AG08395 (cell line): ENCODE data around the gene DYNLT2.
A peak's percentile ranks its signal among the peaks of the same experiment; 100 is the strongest.
"Not testable (repeated sequence)": the region's sequence is repeated elsewhere in the genome, so short reads cannot be mapped to it uniquely, and the experiment has no call there.

Experiments used
- DNase-seq: peaks from one replicate; pipeline ENCODE4 v3.0.0; 2012; ENCODE audit warnings: mixed read lengths, low spot score

DYNLT2 gene

GRCh38 chr6:169701311-169701953, 49.9 kb downstream of the DYNLT2 start:
- peak; percentile 13 for DNase-seq

- DNase-seq: peak; percentile 35
These were observed 51.1 kb downstream of the DYNLT2 start for GRCh38 chr6:169700296-169700695.

GRCh38 chr6:169697115-169697514, 54.3 kb downstream of the DYNLT2 start:
- DNase-seq: not testable (repeated sequence)

- DNase-seq: no peak
These were observed 56.2 kb downstream of the DYNLT2 start for GRCh38 chr6:169695131-169695530.

GRCh38 chr6:169692516-169692915, 58.9 kb downstream of the DYNLT2 start:
- DNase-seq: no peak

- no peak for DNase-seq
These were observed 60.1 kb downstream of the DYNLT2 start for GRCh38 chr6:169691260-169691659.
